PFSK-1 (cell line): ENCODE measurements around the gene MARCHF3.

Experiments used
- FOXP2 ChIP-seq: optimal IDR thresholded peaks from 2 replicates; pipeline ENCODE3; 2011; ENCODE audit warnings: borderline replicate concordance, control low read depth, inconsistent platforms; ENCODE audit not compliant: insufficient read depth; ENCODE audit errors: extremely low read length, extremely low read depth
- POLR2AphosphoS5 ChIP-seq: IDR thresholded peaks from 2 replicates; pipeline ENCODE4 v1.6.1; 2012; ENCODE audit warnings: low read depth, mild to moderate bottlenecking, control low read depth, low read length, moderate library complexity
- REST ChIP-seq, 2 experiments: IDR thresholded peaks; 2 replicates each; pipeline versions ENCODE4 v1.6.1 to v1.8.0; 2011 to 2012; ENCODE audit warnings: low read depth in 2 of 2, low read length in 2 of 2, control low read depth in 1 of 2, inconsistent platforms in 1 of 2, mild to moderate bottlenecking in 1 of 2, moderate library complexity in 1 of 2; ENCODE audit not compliant: insufficient read depth in 1 of 2
- SIN3A ChIP-seq: IDR thresholded peaks from 2 replicates; pipeline ENCODE4 v1.6.1; 2012; ENCODE audit warnings: mild to moderate bottlenecking, low read length, moderate library complexity, borderline replicate concordance; ENCODE audit not compliant: insufficient read depth
- TAF1 ChIP-seq: IDR thresholded peaks from 2 replicates; pipeline ENCODE4 v1.6.1; 2012; ENCODE audit warnings: low read length, control low read depth, borderline replicate concordance; ENCODE audit not compliant: insufficient read depth

Gene MARCHF3

GRCh38 chr5:126965487-126965886 lies 64.9 kb downstream of the MARCHF3 start:
- TF ChIP-seq FOXP2 (no peak), TAF1 (no peak), POLR2AphosphoS5 (no peak), SIN3A (no peak), REST (IDR thresholded peaks at IDR 0.05; ENCODE audit: insufficient read depth in 1 of 2, low read depth in 2 of 2, low read length in 2 of 2) (no peak)

GRCh38 chr5:126965061-126965475 lies 65.3 kb downstream of the MARCHF3 start:
- no peak for TF ChIP-seq TAF1
- TF ChIP-seq POLR2AphosphoS5 = no peak
- no peak for TF ChIP-seq REST (IDR thresholded peaks at IDR 0.05; ENCODE audit: insufficient read depth in 1 of 2, low read depth in 2 of 2, low read length in 2 of 2)
- no peak for TF ChIP-seq SIN3A
- TF ChIP-seq FOXP2 = no peak

GRCh38 chr5:126963822-126964375 lies 66.5 kb downstream of the MARCHF3 start:
- TF ChIP-seq SIN3A (no peak), FOXP2 (no peak), POLR2AphosphoS5 (no peak), REST (IDR thresholded peaks at IDR 0.05; ENCODE audit: insufficient read depth in 1 of 2, low read depth in 2 of 2, low read length in 2 of 2) (no peak), TAF1 (no peak)

- TF ChIP-seq FOXP2 = no peak
- no peak for TF ChIP-seq REST (IDR thresholded peaks at IDR 0.05; ENCODE audit: insufficient read depth in 1 of 2, low read depth in 2 of 2, low read length in 2 of 2)
- no peak for TF ChIP-seq TAF1
- TF ChIP-seq SIN3A = no peak
- no peak for TF ChIP-seq POLR2AphosphoS5
These were observed 68.7 kb downstream of the MARCHF3 start for GRCh38 chr5:126961702-126962101.
